GM19238 (cell line): ENCODE results near the gene ARL3.
A peak's percentile ranks its signal among the peaks of the same experiment; 100 is the strongest.

Experiments
- DNase-seq: peaks from one replicate; pipeline ENCODE4 v3.0.0; 2011; ENCODE audit warnings: low spot score; ENCODE audit not compliant: insufficient read length

ARL3 gene

DNA sequence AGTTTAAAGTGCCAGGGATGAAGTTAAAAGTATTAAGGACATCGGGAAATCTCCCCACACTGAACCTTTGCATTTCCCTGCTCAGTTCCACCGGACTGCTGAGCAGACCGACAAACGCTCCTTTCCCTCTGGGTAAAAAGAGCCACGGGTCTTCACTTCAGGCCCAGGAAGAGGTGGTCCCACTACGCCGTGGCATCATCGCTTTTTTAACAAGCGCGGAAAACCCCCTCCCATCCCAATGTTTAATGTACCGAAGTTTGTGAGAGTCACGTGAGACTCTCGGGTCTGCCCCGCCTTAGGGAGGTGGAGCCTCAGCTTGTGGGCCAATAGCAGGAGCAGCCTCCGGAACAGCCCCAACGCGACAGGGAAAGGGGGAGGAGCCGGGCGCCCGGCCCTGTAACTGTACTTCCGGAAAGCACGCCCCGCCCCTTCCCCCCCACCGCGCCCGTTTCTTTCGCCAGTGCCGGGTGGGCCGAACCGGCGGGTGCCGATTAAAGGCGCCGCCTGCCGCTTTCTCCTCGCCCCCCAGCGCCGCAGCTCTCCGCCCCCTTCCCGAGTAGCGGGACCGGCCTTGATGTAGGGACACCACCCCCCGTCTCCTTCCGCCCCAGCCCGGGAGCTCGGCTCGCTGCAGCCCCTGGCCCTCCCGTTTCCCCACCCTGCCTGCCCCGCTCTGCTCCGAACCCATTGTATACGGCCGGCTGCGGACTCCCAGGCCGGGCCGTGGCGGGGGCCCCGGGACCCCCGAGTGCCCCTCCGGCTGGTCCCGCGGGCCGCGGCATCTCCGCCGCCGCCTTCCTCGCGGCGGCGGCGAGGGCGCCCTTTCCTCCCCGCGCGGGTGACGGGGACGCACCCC is 72.1 kb downstream of the ARL3 start:
- peak; percentile 91 for DNase-seq

- DNase-seq: no peak
Observed at GRCh38 chr10:102641402-102641801, 72.8 kb downstream of the ARL3 start.

GRCh38 chr10:102639537-102639936 is 74.7 kb downstream of the ARL3 start:
- DNase-seq: no peak

DNA sequence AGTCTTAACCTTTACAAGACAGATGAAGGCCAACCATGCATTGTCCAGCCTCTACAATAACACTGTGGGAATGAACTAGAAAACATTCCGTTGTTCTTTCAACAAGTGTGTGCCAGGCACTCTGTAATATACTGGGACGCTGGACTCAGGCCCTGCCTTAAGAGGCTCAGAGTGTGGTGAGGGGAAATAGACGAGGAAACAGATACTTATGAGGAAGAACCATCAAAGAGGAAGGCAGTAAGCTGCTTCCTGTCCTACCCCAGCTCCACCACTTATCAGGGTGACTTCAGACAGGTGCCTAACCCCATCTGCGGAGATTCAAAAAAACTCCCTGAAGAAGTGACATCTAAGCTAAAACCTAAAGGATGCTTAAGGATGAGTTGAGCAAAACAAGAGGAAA is 78.8 kb downstream of the ARL3 start:
- DNase-seq: no peak

DNA sequence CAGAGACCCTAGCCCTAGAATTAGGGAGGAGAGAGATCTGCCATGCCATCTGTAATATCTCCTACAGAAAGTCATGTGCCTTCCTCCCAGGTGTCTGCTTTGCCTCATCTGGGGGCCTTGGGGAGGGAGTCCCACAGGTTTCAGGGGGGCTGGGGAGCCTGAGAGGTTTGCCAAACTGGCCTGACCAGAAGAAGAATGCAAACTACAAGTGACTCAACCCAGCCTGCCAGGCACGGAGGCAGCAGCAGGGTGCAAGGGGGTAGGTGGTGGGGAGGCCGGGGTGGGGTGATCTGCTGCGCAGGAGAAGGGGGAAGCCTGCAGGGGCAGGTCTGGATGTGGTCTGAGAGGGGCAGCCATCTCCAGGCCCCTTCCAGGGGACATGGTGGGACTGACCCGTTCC is 79.5 kb downstream of the ARL3 start:
- no peak for DNase-seq

GRCh38 chr10:102633848-102634247 is 80.3 kb downstream of the ARL3 start:
- DNase-seq: no peak

GRCh38 chr10:102633287-102633686 is 80.9 kb downstream of the ARL3 start:
- no peak for DNase-seq

- no peak for DNase-seq
Observed at GRCh38 chr10:102632394-102633111, 81.6 kb downstream of the ARL3 start.

- no peak for DNase-seq
Observed at GRCh38 chr10:102631525-102632393, 82.4 kb downstream of the ARL3 start.

DNA sequence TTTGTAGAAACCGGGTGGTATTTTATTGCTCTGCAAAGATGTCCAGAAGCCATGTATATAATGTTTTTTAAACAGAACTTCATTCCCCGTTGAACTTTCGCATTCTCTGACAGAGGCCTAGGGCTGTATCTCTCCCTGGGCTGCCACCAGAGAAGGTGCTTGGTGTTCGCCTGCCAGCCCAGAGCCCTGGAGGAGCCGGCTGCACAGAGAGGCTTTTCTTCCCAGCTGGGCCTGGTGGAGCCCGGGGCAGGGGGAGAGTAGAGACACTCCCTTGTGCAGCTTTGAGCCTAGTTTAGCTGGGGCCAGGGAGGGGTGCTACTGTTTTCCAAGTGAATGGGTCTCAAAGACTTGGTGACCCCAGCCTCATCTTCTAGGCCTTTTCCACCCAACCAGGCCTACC is 83.5 kb downstream of the ARL3 start:
- no peak for DNase-seq

- DNase-seq: no peak
Observed at GRCh38 chr10:102629661-102630614, 84.3 kb downstream of the ARL3 start.

DNA sequence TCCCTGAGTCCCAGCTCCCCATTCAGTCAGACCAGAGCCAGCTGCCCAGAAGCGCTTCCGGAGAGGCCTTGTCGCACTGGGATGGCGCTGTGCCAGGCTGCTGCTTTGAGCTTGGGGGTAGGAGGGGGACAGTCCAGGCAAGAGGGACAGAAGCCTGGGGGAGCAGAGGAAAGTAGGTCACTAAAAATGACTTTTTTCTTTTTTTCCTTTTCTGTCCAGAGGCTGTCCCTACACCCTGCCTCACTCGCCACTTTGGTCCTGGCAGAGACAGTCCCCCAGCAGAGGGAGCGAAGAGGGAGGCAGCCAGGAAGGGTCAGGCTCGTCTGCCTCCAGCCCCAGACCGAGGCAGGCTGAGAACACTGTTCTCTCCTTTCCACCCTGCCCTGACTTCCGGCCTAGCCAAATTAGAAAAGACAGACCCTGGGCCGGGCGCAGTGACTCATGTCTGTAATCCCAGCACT is 85.7 kb downstream of the ARL3 start:
- no peak for DNase-seq

DNA sequence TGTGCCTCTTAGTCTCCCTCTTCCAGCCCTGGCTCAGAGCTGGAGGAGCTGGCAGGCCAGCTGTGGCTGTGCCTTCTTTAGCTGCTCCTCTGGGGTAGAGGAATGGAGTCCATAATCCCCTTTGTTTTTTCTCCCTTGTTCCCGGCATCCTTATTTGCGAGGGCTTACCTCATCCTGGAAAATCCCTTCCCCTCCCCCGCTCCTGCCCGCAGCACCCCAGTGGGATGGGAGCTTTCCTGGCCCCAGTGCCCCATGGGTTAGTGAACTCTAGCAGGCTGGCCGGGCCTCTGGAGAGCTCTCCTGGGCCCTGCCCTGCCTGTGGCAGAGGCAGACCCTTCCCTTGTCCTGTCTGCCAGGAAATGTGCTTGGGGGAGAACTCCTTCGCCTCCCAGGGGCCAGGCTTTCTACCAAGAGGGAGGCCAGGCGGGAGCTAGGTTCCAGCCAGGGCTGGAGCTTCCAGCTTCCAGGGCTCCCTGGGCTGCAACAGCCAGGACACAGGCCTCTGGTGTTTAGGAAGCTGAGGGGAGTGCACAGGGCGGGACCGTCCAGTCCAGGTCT is 86.4 kb downstream of the ARL3 start:
- no peak for DNase-seq

DNA sequence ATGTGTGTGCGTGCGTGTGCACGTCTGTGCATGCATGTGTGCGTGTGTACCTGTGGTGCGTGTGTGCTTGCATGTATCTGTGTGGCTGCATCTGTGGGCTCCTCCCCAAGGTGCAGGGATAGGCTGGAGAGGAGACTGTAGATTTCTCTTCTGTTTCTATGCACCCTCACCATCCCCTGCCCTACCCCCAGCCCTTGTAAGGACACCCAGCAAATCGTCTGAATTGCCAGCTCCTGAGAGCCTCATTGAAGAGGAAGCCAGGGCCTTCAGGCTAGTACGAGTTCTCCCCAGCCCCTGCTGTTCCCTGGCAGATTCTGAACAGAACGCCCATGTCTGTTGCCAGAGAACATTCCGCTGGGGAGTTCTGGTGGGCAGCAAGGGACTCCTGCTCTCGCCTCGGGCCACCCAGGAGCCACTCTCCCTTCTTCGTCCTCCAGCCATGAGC is 86.9 kb downstream of the ARL3 start:
- no peak for DNase-seq

- no peak for DNase-seq
Observed at GRCh38 chr10:102626026-102626685, 88.0 kb downstream of the ARL3 start.

- no peak for DNase-seq
Observed at GRCh38 chr10:102624751-102625645, 89.2 kb downstream of the ARL3 start.

DNA sequence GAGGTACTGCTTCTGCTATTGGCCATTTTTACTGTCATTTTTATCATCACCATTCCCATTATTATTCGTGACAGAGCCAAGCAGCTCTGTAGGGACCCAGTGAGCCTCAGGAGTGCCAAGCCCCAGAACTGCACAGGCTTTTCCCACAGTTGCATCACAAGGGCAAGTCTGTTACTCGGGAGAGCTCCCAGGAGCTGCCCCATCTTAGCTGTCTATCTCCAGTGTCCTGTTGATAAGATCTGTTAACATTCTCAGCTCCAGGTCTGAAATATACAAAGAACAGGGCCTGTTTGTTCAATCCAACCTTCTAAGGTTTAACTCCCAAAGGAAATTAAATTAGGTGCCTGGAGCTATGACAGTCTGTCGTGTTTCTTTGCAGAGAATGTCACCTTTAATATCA is 90.1 kb downstream of the ARL3 start:
- DNase-seq: no peak
